GM15510 (cell line): ENCODE measurements around the gene CPNE5.

Experiments
- POLR2A ChIP-seq: IDR thresholded peaks from 3 replicates; pipeline ENCODE4 v1.6.1; 2011; ENCODE audit warnings: borderline replicate concordance; ENCODE audit not compliant: insufficient read length; ENCODE audit errors: extremely low read depth

The CPNE5 gene

DNA sequence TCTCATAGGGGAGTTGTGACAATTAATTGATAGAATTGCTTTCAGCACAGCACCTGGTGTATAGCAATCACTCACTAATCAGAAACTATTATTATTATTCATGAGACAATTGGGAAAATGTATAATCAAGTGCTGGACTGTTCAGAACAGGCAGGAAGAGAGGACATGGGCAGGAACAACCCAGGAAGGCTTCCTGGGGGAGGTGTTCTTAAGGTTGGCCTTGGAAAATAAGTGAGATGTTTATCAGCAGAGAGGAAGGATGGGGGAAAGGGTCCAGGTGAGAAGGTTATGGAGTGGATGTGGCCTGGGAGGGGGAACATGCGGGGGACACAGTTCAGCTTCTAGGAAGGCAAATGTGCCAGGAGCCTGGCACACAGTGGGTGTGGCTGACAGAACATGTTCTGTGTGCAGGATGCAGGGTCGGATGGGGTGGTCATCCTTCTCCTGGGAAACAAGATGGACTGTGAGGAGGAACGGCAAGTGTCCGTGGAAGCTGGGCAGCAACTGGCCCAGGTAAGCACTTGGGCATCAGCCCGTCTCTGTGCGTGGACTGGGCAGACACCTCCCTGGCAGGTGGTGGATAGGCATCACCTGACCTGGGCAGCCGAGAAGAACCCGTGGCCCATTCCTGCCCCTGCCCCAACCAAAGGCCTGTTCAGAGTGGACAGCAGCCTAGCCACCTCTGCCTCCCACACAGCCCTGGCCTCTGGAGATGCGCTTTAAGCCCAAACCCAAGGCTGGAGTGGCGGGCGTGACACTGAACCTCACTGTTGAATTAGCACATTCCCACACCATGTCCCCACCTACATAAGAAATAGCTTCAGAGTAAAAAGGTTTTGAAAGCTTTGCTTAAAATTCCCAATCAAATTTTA is 110.7 kb downstream of the CPNE5 start:
- TF ChIP-seq POLR2A = no peak

DNA sequence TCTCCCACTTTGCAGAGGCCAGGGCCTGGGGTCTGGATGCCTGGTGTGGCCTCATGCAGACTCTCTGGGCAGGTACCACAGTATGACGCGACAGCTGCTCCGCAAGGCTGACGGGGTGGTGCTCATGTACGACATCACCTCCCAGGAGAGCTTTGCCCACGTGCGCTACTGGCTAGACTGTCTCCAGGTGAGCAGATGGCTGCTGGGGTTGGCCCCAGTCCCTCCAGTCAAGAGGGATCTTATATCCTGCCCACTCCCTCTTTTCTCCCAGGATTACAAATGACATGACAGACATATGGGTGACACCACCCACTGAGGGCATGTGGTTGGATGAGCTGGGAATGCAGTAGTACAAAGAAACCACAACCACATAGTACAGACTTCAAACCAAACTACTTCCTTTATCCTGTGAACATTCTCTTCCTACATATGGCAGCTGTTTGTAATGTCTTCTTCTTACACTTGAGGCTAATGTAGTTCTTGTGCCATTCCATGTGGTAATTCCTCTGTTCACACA is 111.7 kb downstream of the CPNE5 start:
- no peak for TF ChIP-seq POLR2A

DNA sequence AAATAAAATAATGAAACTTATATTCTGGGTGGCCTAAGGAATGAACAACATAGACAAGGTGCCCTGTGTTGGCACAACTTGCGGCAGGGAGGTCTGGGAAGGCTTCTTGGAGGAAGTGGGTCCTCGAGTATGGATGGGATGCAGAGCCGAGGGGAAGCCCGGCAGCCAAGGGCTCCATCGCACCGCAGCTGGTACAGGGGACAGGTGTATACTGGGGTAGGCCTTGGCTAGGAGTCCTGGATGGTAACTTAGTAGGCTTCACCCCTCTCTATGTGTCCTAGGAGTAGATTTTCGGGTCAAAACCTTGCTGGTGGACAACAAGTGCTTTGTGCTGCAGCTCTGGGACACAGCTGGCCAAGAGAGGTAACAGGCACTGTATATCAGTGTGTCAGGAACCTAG is 113.7 kb downstream of the CPNE5 start:
- TF ChIP-seq POLR2A = no peak

DNA sequence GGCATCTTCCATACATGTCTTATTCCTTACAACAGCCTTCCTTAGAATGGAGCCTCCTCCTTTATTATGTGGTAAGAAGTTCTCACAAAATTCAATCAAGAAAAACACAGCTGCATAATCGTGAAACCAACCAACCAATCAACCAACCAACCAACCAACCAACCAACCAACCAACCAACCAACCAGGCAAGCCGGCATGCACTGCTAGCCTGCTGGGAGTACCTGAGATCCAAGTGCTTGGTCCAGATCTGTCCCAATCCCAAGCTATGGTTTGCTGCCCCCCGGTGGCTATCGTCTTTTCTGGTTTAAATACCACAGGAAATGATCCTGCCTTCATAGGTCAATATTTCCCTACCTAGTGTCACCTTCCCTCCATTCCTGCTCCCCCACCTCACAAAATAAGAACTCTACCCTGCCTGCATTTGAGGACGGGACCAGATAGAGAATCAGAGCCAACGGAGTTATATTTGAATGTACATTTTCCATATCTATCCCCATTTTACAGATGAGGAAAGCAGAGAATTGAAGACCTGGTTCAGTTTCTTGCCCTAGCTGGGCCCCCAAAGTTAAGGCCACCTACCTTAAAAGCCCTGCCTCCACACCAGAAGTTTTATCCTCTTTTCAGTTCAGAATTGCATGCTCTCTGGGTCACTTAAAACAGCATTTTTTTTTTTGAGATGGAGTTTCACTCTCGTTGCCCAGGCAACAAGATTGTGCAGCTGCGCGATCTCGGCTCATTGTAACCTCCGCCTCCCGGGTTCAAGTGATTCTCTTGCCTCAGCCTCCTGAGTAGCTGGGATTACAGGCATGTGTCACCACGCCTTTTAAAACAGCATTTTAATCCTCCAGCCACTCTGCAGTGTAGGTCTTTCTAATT is 114.5 kb downstream of the CPNE5 start:
- TF ChIP-seq POLR2A = no peak

DNA sequence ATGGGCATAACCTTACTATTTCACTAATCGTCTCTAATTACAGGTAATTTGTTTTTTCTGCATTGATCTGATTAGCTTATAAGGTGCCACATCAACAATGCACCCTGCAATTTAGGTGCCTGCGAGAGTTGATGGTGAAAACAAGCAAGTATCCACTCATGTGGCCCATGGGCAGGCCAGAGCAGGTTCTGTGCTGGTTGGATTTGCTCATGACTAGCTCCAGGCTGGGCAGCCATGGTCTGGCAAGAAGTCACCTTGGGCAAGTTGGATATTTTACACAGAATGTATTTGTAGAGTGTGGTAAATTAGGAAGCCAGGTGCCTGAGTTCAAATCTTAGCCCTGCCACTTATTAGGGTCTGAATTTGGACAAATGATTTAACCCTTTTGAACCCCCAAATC is 116.4 kb downstream of the CPNE5 start:
- no peak for TF ChIP-seq POLR2A

- TF ChIP-seq POLR2A = no peak
These were observed 116.9 kb downstream of the CPNE5 start for GRCh38 chr6:36722365-36722764.

- no peak for TF ChIP-seq POLR2A
These were observed 117.7 kb downstream of the CPNE5 start for GRCh38 chr6:36721369-36722140.

GRCh38 chr6:36720251-36721141 is 118.7 kb downstream of the CPNE5 start:
- TF ChIP-seq POLR2A = no peak

DNA sequence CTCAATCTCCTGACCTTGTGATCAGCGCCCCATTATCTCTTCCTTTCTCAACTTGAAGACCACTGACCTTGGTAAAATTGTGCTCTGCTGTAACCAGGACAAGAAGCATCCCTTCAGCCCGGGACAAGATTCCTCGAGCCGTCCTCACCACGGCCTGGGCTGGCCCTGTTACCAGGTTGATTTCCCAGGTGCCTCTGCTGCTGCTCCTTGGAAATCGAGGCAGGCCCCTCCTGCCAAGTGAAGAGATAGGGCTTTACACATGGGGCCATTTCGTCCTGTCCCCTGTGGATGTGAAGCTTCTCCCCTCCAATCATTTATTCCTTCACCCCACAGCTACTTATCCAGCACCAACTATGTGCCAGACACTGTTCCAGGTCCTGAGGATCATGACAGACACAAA is 120.1 kb downstream of the CPNE5 start:
- TF ChIP-seq POLR2A = no peak

GRCh38 chr6:36718560-36718959 is 120.7 kb downstream of the CPNE5 start:
- TF ChIP-seq POLR2A = no peak

GRCh38 chr6:36717871-36718540 is 121.2 kb downstream of the CPNE5 start:
- no peak for TF ChIP-seq POLR2A

GRCh38 chr6:36717231-36717825 is 121.9 kb downstream of the CPNE5 start:
- TF ChIP-seq POLR2A = no peak
